ENCODE measurements around the gene B9D1.

B9D1 gene

GRCh38 chr17:19362277-19363113 lies at the start of gene B9D1:
Gene B9D1, minus strand, starts transcription at chr17:19362723. Its CDS starts 154 bp downstream, at chr17:19362569.
- peak; percentile 93 for TF ChIP-seq CTCF (IDR thresholded peaks at IDR 0.05; ENCODE audit: low read depth, low read length, missing control alignments)
- peak; percentile 58 for DNase-seq (ENCODE audit: low read depth)
- peak within 1 kb of the TSS; percentile 68 for H3K4me3 ChIP-seq (ENCODE audit: low read depth, low read length)

- H3K4me3 ChIP-seq (ENCODE audit: low read depth, low read length), result no peak overlapping the region
- no peak for DNase-seq (ENCODE audit: low read depth)
- TF ChIP-seq CTCF (IDR thresholded peaks at IDR 0.05; ENCODE audit: low read depth, low read length, missing control alignments), result no peak
These were observed 49.1 kb upstream of the B9D1 start for GRCh38 chr17:19411631-19412030.

GRCh38 chr17:19410875-19411620 lies 48.5 kb upstream of the B9D1 start, which contains the start of gene RNF112:
Gene RNF112, plus strand, starts transcription at chr17:19411232. Its CDS starts 177 bp downstream, at chr17:19411409.
- H3K4me3 ChIP-seq (ENCODE audit: low read depth, low read length), result no peak within 1 kb of the TSS
- DNase-seq (ENCODE audit: low read depth), result no peak
- TF ChIP-seq CTCF (IDR thresholded peaks at IDR 0.05; ENCODE audit: low read depth, low read length, missing control alignments), result no peak

- no peak for DNase-seq (ENCODE audit: low read depth)
- no peak for TF ChIP-seq CTCF (IDR thresholded peaks at IDR 0.05; ENCODE audit: low read depth, low read length, missing control alignments)
- H3K4me3 ChIP-seq (ENCODE audit: low read depth, low read length), result no peak overlapping the region
These were observed 47.6 kb upstream of the B9D1 start for GRCh38 chr17:19410091-19410490.

- no peak for TF ChIP-seq CTCF (IDR thresholded peaks at IDR 0.05; ENCODE audit: low read depth, low read length, missing control alignments)
- H3K4me3 ChIP-seq (ENCODE audit: low read depth, low read length), result no peak overlapping the region
- no peak for DNase-seq (ENCODE audit: low read depth)
These were observed 47.0 kb upstream of the B9D1 start for GRCh38 chr17:19409509-19409908.

- no peak for TF ChIP-seq CTCF (IDR thresholded peaks at IDR 0.05; ENCODE audit: low read depth, low read length, missing control alignments)
- DNase-seq (ENCODE audit: low read depth), result no peak
- H3K4me3 ChIP-seq (ENCODE audit: low read depth, low read length), result no peak overlapping the region
These were observed 46.5 kb upstream of the B9D1 start for GRCh38 chr17:19409066-19409465.

Data from GM12864 (cell line).